IPS DF 4.7 (cell line): ENCODE measurements around the gene EGF.

Source experiments
- DNase-seq: peaks from one replicate; pipeline ENCODE4 v3.0.0-alpha.2; 2013; ENCODE audit warnings: low spot score; ENCODE audit errors: extremely low read depth

The EGF gene

GRCh38 chr4:109990261-109991257 is 77.9 kb downstream of the EGF start:
- no peak for DNase-seq

GRCh38 chr4:109993116-109993515 is 80.4 kb downstream of the EGF start:
- no peak for DNase-seq

GRCh38 chr4:109994415-109994827 is 81.7 kb downstream of the EGF start:
- no peak for DNase-seq

- no peak for DNase-seq
These were observed 83.8 kb downstream of the EGF start for GRCh38 chr4:109996526-109996925.

- no peak for DNase-seq
These were observed 86.3 kb downstream of the EGF start for GRCh38 chr4:109998867-109999584.

GRCh38 chr4:109999585-109999912 is 86.9 kb downstream of the EGF start:
- DNase-seq, result no peak

- no peak for DNase-seq
These were observed 89.6 kb downstream of the EGF start for GRCh38 chr4:110002326-110002725.

- no peak for DNase-seq
These were observed 90.9 kb downstream of the EGF start for GRCh38 chr4:110003401-110004187.

GRCh38 chr4:110004556-110004955 is 91.9 kb downstream of the EGF start:
- DNase-seq, result no peak

- DNase-seq, result no peak
These were observed 92.9 kb downstream of the EGF start for GRCh38 chr4:110005461-110006056.

- no peak for DNase-seq
These were observed 94.5 kb downstream of the EGF start for GRCh38 chr4:110007217-110007616.

GRCh38 chr4:110008540-110008939 is 95.9 kb downstream of the EGF start:
- DNase-seq, result no peak

GRCh38 chr4:110009550-110009949 is 96.9 kb downstream of the EGF start:
- DNase-seq, result no peak

- DNase-seq, result no peak
These were observed 98.1 kb downstream of the EGF start for GRCh38 chr4:110010797-110011196.

GRCh38 chr4:110012917-110013316 is 100.2 kb downstream of the EGF start:
- DNase-seq, result no peak

GRCh38 chr4:110014233-110014632 is 101.5 kb downstream of the EGF start:
- no peak for DNase-seq

- no peak for DNase-seq
These were observed 106.5 kb downstream of the EGF start for GRCh38 chr4:110019153-110019552.

GRCh38 chr4:110020139-110020538 is 107.5 kb downstream of the EGF start:
- no peak for DNase-seq

GRCh38 chr4:110020646-110021443 is 108.2 kb downstream of the EGF start:
- no peak for DNase-seq

GRCh38 chr4:110022457-110022856 is 109.8 kb downstream of the EGF start:
- no peak for DNase-seq

GRCh38 chr4:110025056-110025455 is 112.4 kb downstream of the EGF start:
- no peak for DNase-seq
